Esophagus squamous epithelium (tissue), 4 donors: ENCODE measurements around the gene RYR3.

Experiments
- POLR2A ChIP-seq, 4 donors: fragments of 450-650 bp; IDR thresholded peaks; one replicate each; pipeline ENCODE4 v1.6.1; 2017; ENCODE audit warnings: antibody characterized with exemption in 4 of 4, mild to moderate bottlenecking in 4 of 4, moderate library complexity in 3 of 4
- TF ChIP-seq, protein P1 (sequence below), 6 experiments: fragments of 450-650 bp in 4 of 6; fragments of 200-600 bp in 2 of 6; sonication (generic) in 2 of 6; IDR thresholded peaks; one replicate each; pipeline ENCODE4 v1.5.1; 2016 to 2019; ENCODE audit warnings: antibody characterized with exemption in 6 of 6, mild to moderate bottlenecking in 4 of 6, moderate library complexity in 4 of 6

GRCh38 chr15:33393546-33393945, 82.8 kb downstream of the RYR3 start:
- TF ChIP-seq, protein P1, sequence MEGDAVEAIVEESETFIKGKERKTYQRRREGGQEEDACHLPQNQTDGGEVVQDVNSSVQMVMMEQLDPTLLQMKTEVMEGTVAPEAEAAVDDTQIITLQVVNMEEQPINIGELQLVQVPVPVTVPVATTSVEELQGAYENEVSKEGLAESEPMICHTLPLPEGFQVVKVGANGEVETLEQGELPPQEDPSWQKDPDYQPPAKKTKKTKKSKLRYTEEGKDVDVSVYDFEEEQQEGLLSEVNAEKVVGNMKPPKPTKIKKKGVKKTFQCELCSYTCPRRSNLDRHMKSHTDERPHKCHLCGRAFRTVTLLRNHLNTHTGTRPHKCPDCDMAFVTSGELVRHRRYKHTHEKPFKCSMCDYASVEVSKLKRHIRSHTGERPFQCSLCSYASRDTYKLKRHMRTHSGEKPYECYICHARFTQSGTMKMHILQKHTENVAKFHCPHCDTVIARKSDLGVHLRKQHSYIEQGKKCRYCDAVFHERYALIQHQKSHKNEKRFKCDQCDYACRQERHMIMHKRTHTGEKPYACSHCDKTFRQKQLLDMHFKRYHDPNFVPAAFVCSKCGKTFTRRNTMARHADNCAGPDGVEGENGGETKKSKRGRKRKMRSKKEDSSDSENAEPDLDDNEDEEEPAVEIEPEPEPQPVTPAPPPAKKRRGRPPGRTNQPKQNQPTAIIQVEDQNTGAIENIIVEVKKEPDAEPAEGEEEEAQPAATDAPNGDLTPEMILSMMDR (IDR thresholded peaks at IDR 0.05) = no peak
- TF ChIP-seq POLR2A (IDR thresholded peaks at IDR 0.05) = no peak
